ENCODE measurements around the gene EIF4G3.
"Not testable (repeated sequence)": the region's sequence is repeated elsewhere in the genome, so short reads cannot be mapped to it uniquely, and the experiment has no call there.

EIF4G3 gene

DNA sequence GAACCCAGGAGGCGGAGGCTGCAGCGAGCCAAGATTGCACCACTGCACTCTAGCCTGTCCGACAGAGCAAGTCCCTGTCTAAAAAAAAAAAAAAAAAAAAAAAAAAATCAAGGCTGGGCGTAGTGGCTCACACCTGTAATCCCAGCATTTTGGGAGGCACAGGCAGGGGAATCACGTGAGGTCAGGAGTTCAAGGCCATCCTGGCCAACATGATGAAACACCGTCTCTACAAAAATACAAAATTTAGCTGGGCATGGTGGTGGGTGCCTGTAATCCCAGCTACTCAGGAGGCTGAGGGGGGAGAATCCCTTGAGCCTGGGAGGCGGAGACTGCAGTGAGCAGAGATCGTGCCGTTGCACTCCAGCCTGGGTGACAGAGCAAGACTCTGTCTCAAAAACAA lies 387.1 kb downstream of the EIF4G3 start:
- DNase-seq: not testable (repeated sequence)

- no peak for DNase-seq
These were observed 388.6 kb downstream of the EIF4G3 start for GRCh38 chr1:20787840-20788795.

DNA sequence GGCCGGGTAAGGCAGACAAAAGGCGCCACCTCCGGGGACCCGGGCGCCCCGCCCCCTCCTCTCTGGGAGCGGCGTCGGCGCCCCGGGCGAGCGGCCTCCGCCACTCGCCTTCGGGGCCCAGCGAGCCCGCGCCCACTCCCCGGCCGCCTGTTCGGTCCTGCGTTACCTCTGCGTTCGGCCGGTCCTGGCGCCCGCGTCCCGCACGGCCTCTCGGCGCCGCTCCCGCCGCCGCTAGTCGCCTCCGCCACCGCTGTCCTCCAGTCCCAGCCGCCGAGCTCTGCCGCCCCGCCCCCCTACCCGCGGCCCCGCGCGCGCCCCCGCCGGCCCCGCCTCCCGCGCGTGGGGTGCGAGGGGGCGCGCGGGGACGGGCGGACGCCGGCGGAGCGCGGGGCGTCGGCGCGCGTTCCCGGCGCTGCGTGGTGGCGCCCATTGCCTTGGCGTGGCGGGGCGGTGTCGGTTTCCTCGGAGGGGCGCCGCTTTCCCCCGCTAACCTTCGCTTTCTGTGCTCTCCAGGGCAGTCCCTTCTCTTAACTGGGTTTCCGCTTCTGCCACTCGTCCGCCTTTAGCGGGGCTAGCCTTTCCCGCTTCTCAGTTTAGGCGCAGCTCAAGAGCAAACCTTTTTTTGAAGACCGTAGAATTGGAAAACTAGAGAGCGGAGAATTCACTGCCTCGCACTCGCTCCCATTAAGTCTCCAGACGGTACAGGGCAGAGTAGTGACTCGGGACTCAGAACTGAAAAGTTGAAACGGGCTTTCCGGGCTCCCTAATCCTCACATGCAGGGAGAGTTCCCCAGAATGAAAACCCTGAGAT lies 389.5 kb downstream of the EIF4G3 start, which contains the start of gene HP1BP3:
Gene HP1BP3, minus strand, starts transcription at position 279 of the 811 bp plus-strand sequence. CDS start 6,867 bp downstream, outside the sequence.
- peak; percentile 82 to 91 for DNase-seq

- peak; percentile 96 to 97 for DNase-seq
These were observed 390.3 kb downstream of the EIF4G3 start for GRCh38 chr1:20786253-20787028.

GRCh38 chr1:20785907-20786252 lies 390.8 kb downstream of the EIF4G3 start:
- DNase-seq: no peak

- DNase-seq: no peak
These were observed 401.0 kb downstream of the EIF4G3 start for GRCh38 chr1:20775700-20776099.

GRCh38 chr1:20771780-20772179 lies 404.9 kb downstream of the EIF4G3 start:
- no peak for DNase-seq

DNA sequence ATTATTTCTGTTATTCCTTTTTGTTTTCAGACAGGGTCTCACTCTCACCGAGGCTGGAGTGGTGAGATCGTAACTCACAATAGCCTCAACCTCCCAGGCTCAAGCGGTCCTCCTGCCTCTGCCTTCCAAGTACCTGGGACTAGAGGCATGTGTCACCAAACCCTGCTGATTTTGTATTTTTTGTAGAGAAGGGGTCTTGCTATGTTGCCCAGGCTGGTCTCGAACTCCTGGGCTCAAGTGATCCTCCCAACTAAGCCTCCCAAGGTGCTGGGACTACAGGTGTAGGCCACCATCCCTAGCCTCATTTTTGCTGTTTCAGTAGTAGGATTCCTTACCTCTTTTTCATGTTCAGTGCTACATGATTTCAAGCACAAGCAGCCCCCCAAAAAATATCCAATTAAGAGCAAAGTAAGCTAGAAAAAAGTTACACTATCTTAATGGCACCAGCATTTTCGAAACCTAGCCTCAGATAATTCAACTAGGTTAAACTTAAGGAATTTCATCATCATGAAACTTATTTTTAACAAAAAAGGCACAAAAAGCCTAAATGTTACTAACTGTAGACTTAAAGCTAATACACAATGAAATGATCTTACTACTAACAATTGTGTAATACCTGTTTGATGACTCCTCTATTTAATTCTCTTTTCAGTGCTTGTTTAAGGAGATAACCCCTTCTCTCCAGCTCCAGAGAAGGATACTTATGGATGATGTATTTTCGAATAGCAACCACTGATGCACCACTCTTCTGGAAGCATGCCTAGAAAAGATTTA lies 406.2 kb downstream of the EIF4G3 start:
- no peak for DNase-seq

- no peak for DNase-seq
These were observed 409.4 kb downstream of the EIF4G3 start for GRCh38 chr1:20767271-20767670.

DNA sequence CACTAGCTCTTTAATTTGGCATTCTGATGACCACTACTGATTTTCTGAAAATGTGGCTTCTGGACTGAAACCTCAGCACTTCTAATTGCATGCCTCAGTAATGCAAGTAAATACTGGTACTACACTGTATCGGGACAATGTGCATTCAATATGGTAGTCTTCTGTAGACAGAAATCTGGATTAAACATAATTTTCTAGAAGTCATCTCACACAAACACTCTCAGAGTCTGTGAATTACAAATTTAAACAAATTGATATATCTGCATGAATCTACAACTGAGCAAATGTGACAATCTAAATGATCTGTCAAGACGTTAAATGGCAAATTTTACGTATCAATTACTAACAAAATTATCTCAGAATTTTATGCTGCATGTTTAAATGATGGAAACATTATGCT lies 413.3 kb downstream of the EIF4G3 start:
- no peak for DNase-seq

DNA sequence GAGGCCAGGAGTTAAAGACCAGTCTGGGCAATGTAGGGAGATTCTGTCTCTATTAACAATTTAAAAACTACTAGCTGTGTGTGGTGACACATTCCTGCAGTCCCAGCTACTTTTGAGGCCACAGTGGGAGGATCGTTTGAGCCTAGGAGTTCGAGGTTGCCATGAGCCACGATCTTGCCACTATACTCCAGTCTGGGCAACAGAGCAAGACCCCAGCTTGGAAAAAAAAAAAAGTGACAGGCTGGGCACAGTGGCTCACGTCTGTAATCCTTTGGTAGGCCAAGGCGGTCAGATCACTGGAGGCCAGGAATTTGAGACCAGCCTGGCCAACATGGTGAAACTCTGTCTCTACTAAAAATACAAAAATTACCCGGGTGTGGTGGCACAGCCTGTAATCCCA lies 416.4 kb downstream of the EIF4G3 start:
- no peak for DNase-seq
